ENCODE results near the gene EPHB3.
A peak's percentile ranks its signal among the peaks of the same experiment; 100 is the strongest.

The EPHB3 gene

DNA sequence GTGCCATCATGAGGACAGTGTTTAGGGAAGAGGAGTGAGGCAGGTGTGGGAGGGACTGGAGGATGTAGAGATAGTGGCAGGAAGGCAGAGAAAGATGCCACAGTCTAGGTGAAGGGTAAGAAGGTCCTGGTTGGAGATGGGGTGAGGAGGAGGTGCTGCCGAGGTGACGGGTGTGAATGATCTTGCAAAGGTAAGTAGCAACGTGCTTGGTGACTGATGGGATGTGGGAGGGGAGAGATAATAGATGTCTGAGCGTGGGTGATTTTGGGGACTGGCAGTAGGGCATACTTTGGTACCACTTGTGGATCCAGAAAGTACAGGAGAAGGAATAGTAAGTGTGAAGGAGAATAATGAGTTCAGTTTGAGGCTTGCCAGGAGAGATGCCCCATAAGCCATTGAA, 27.2 kb downstream of the EPHB3 start:
- H3K9me3 ChIP-seq (ENCODE audit: control insufficient read depth in 5 of 5, low read length in 5 of 5) = no peaks in the 10 kb centered on the region
- no peak overlapping the region for H3K4me3 ChIP-seq (ENCODE audit: low read depth in 1 of 5, low read length in 5 of 5)
- peaks cover 4 to 32% (median 27%) of the 10 kb centered on the region in 5 donors for H3K4me1 ChIP-seq (ENCODE audit: control insufficient read depth in 5 of 5, insufficient read depth in 5 of 5, low read length in 5 of 5)
- H3K9ac ChIP-seq (ENCODE audit: low read length in 5 of 5) = no peak overlapping the region
- no peaks in the 10 kb centered on the region for H3K27me3 ChIP-seq (ENCODE audit: control insufficient read depth in 5 of 5, insufficient read depth in 4 of 5, low read length in 5 of 5)
- no peak overlapping the region for H3K27ac ChIP-seq (ENCODE audit: low read depth, low read length)
- no peaks in the 10 kb centered on the region for H3K36me3 ChIP-seq (ENCODE audit: control insufficient read depth in 5 of 5, insufficient read depth in 5 of 5, low read length in 5 of 5)

- Histone ChIP-seq H3K27ac (ENCODE audit: low read depth, low read length) (no peak overlapping the region), H3K9me3 (ENCODE audit: control insufficient read depth in 5 of 5, low read length in 5 of 5) (no peaks in the 10 kb centered on the region), H3K4me3 (ENCODE audit: low read depth in 1 of 5, low read length in 5 of 5) (no peak overlapping the region), H3K4me1 (ENCODE audit: control insufficient read depth in 5 of 5, insufficient read depth in 5 of 5, low read length in 5 of 5) (peaks cover 4 to 26% (median 20%) of the 10 kb centered on the region in 5 donors), H3K27me3 (ENCODE audit: control insufficient read depth in 5 of 5, insufficient read depth in 4 of 5, low read length in 5 of 5) (no peaks in the 10 kb centered on the region), H3K9ac (ENCODE audit: low read length in 5 of 5) (no peak overlapping the region), H3K36me3 (ENCODE audit: control insufficient read depth in 5 of 5, insufficient read depth in 5 of 5, low read length in 5 of 5) (no peaks in the 10 kb centered on the region)
Observed at GRCh38 chr3:184590795-184591194, 29.2 kb downstream of the EPHB3 start.

DNA sequence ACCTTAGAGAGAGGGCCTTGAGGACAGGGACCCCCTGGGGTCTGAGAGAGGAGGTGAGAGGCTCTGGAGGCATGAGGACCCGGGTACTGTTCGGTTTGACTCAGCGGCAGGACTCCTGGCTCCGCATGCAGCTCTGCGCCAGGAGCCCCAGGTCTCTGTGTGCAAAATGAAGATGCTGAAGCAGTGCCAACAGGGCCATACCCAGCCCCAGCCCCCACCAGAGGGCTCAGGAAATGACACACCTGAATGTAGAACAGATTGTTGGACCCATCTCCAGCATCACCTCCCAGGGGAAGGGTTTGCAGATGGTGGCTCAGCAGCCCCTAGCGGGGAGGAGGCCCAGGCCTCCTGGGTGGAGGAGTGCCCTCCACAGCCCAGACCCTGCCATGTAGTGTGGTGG, 30.2 kb downstream of the EPHB3 start:
- Histone ChIP-seq H3K4me1 (ENCODE audit: control insufficient read depth in 5 of 5, insufficient read depth in 5 of 5, low read length in 5 of 5) (peaks cover 4 to 25% (median 20%) of the 10 kb centered on the region in 5 donors), H3K27ac (ENCODE audit: low read depth, low read length) (no peak overlapping the region), H3K36me3 (ENCODE audit: control insufficient read depth in 5 of 5, insufficient read depth in 5 of 5, low read length in 5 of 5) (no peaks in the 10 kb centered on the region), H3K9ac (ENCODE audit: low read length in 5 of 5) (no peak overlapping the region), H3K27me3 (ENCODE audit: control insufficient read depth in 5 of 5, insufficient read depth in 4 of 5, low read length in 5 of 5) (no peaks in the 10 kb centered on the region), H3K4me3 (ENCODE audit: low read depth in 1 of 5, low read length in 5 of 5) (no peak overlapping the region), H3K9me3 (ENCODE audit: control insufficient read depth in 5 of 5, low read length in 5 of 5) (no peaks in the 10 kb centered on the region)

DNA sequence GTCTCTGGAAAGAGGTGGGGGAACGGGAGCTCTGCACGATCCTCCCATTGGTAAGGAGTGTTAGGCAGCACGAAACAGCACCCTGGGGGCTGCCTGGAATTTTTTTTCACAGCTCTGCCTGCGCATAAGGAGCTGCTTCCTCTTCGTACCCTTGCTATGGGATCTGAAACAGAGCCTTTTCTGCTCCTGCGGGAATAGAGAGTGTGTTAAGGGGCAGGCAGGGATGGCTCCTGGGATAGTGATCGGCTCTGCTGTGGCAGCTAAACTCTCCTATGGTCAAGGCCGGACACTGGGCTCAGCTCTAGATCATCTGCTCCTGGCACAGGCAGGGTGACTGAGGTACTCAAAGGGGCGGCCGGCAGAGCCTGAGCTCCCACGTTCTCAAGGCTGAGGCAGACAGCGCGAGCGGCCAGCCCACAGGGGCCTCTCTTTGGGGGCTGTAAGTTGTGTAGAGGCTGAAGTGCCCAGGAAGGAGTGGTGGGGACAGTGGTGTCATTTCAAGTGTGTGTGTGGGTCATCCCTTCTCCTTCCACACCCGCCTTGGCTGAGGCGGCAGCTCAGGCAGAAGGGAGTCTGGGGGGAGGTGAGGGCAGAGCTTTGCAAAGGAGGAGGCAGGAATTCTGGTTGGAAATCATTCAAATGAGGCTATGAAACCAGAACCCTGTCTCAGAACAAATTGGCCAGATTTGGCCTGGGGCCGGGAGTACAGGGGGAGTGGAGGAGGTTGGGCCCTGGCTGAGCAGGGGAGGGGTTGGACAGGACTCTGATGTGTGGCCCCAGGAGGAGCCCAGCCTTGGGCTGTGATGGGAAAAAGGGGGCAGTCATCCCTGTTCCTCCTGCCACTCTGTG, 31.0 kb downstream of the EPHB3 start:
- Histone ChIP-seq H3K36me3 (ENCODE audit: control insufficient read depth in 5 of 5, insufficient read depth in 5 of 5, low read length in 5 of 5) (no peaks in the 10 kb centered on the region), H3K9me3 (ENCODE audit: control insufficient read depth in 5 of 5, low read length in 5 of 5) (no peaks in the 10 kb centered on the region), H3K4me1 (ENCODE audit: control insufficient read depth in 5 of 5, insufficient read depth in 5 of 5, low read length in 5 of 5) (peaks cover 4 to 23% (median 20%) of the 10 kb centered on the region in 5 donors), H3K27me3 (ENCODE audit: control insufficient read depth in 5 of 5, insufficient read depth in 4 of 5, low read length in 5 of 5) (no peaks in the 10 kb centered on the region), H3K4me3 (ENCODE audit: low read depth in 1 of 5, low read length in 5 of 5) (peak overlapping the region in 2 of 5 donors; percentile 30 to 42), H3K27ac (ENCODE audit: low read depth, low read length) (no peak overlapping the region), H3K9ac (ENCODE audit: low read length in 5 of 5) (peak overlapping the region in 1 of 5 donors; percentile 67)

- Histone ChIP-seq H3K36me3 (ENCODE audit: control insufficient read depth in 5 of 5, insufficient read depth in 5 of 5, low read length in 5 of 5) (no peaks in the 10 kb centered on the region), H3K4me1 (ENCODE audit: control insufficient read depth in 5 of 5, insufficient read depth in 5 of 5, low read length in 5 of 5) (peaks cover 4 to 23% (median 20%) of the 10 kb centered on the region in 5 donors), H3K27ac (ENCODE audit: low read depth, low read length) (no peak overlapping the region), H3K9me3 (ENCODE audit: control insufficient read depth in 5 of 5, low read length in 5 of 5) (no peaks in the 10 kb centered on the region), H3K9ac (ENCODE audit: low read length in 5 of 5) (no peak overlapping the region), H3K4me3 (ENCODE audit: low read depth in 1 of 5, low read length in 5 of 5) (no peak overlapping the region), H3K27me3 (ENCODE audit: control insufficient read depth in 5 of 5, insufficient read depth in 4 of 5, low read length in 5 of 5) (no peaks in the 10 kb centered on the region)
Observed at GRCh38 chr3:184593220-184593927, 31.8 kb downstream of the EPHB3 start.

GRCh38 chr3:184593928-184594303, 32.3 kb downstream of the EPHB3 start:
- H3K27me3 ChIP-seq (ENCODE audit: control insufficient read depth in 5 of 5, insufficient read depth in 4 of 5, low read length in 5 of 5) = no peaks in the 10 kb centered on the region
- no peak overlapping the region for H3K27ac ChIP-seq (ENCODE audit: low read depth, low read length)
- H3K9ac ChIP-seq (ENCODE audit: low read length in 5 of 5) = no peak overlapping the region
- peaks cover 4 to 23% (median 20%) of the 10 kb centered on the region in 5 donors for H3K4me1 ChIP-seq (ENCODE audit: control insufficient read depth in 5 of 5, insufficient read depth in 5 of 5, low read length in 5 of 5)
- H3K4me3 ChIP-seq (ENCODE audit: low read depth in 1 of 5, low read length in 5 of 5) = no peak overlapping the region
- no peaks in the 10 kb centered on the region for H3K36me3 ChIP-seq (ENCODE audit: control insufficient read depth in 5 of 5, insufficient read depth in 5 of 5, low read length in 5 of 5)
- no peaks in the 10 kb centered on the region for H3K9me3 ChIP-seq (ENCODE audit: control insufficient read depth in 5 of 5, low read length in 5 of 5)

GRCh38 chr3:184594371-184595001, 32.9 kb downstream of the EPHB3 start:
- no peak overlapping the region for H3K4me3 ChIP-seq (ENCODE audit: low read depth in 1 of 5, low read length in 5 of 5)
- H3K27me3 ChIP-seq (ENCODE audit: control insufficient read depth in 5 of 5, insufficient read depth in 4 of 5, low read length in 5 of 5) = no peaks in the 10 kb centered on the region
- H3K36me3 ChIP-seq (ENCODE audit: control insufficient read depth in 5 of 5, insufficient read depth in 5 of 5, low read length in 5 of 5) = no peaks in the 10 kb centered on the region
- no peaks in the 10 kb centered on the region for H3K9me3 ChIP-seq (ENCODE audit: control insufficient read depth in 5 of 5, low read length in 5 of 5)
- no peak overlapping the region for H3K27ac ChIP-seq (ENCODE audit: low read depth, low read length)
- no peak overlapping the region for H3K9ac ChIP-seq (ENCODE audit: low read length in 5 of 5)
- H3K4me1 ChIP-seq (ENCODE audit: control insufficient read depth in 5 of 5, insufficient read depth in 5 of 5, low read length in 5 of 5) = peaks cover 4 to 23% (median 20%) of the 10 kb centered on the region in 5 donors

DNA sequence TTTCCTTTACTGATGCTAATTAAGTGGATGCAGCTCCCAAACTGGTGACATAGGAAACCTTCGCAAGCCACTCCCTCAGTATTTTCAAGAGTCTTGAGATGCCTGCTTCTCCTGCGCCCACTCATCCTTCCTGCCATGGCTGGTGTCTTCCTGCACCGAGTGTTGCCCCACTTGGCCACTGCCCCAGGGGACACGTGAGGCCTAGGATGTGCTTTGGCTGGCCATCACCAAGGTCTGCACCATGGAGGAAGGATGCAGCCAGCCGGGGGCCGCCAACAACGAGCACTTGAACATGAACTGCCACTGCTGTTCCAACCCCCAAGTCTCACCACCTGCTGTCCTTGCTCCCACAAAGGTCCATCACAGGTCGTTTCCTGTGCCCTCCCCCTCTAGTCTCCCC, 34.1 kb downstream of the EPHB3 start:
- H3K27me3 ChIP-seq (ENCODE audit: control insufficient read depth in 5 of 5, insufficient read depth in 4 of 5, low read length in 5 of 5) = peaks cover 0 to 2% (median 0%) of the 10 kb centered on the region in 5 donors
- H3K9me3 ChIP-seq (ENCODE audit: control insufficient read depth in 5 of 5, low read length in 5 of 5) = no peaks in the 10 kb centered on the region
- no peak overlapping the region for H3K27ac ChIP-seq (ENCODE audit: low read depth, low read length)
- H3K9ac ChIP-seq (ENCODE audit: low read length in 5 of 5) = no peak overlapping the region
- H3K36me3 ChIP-seq (ENCODE audit: control insufficient read depth in 5 of 5, insufficient read depth in 5 of 5, low read length in 5 of 5) = no peaks in the 10 kb centered on the region
- peaks cover 4 to 23% (median 20%) of the 10 kb centered on the region in 5 donors for H3K4me1 ChIP-seq (ENCODE audit: control insufficient read depth in 5 of 5, insufficient read depth in 5 of 5, low read length in 5 of 5)
- H3K4me3 ChIP-seq (ENCODE audit: low read depth in 1 of 5, low read length in 5 of 5) = no peak overlapping the region

- no peaks in the 10 kb centered on the region for H3K9me3 ChIP-seq (ENCODE audit: control insufficient read depth in 5 of 5, low read length in 5 of 5)
- no peak overlapping the region for H3K9ac ChIP-seq (ENCODE audit: low read length in 5 of 5)
- no peaks in the 10 kb centered on the region for H3K36me3 ChIP-seq (ENCODE audit: control insufficient read depth in 5 of 5, insufficient read depth in 5 of 5, low read length in 5 of 5)
- peaks cover 4 to 23% (median 20%) of the 10 kb centered on the region in 5 donors for H3K4me1 ChIP-seq (ENCODE audit: control insufficient read depth in 5 of 5, insufficient read depth in 5 of 5, low read length in 5 of 5)
- H3K4me3 ChIP-seq (ENCODE audit: low read depth in 1 of 5, low read length in 5 of 5) = no peak overlapping the region
- H3K27ac ChIP-seq (ENCODE audit: low read depth, low read length) = no peak overlapping the region
- H3K27me3 ChIP-seq (ENCODE audit: control insufficient read depth in 5 of 5, insufficient read depth in 4 of 5, low read length in 5 of 5) = peaks cover 0 to 6% (median 3%) of the 10 kb centered on the region in 5 donors
Observed at GRCh38 chr3:184596233-184596632, 34.6 kb downstream of the EPHB3 start.
